Measurements from ENCODE around the gene LILRA6. TPM values are rescaled to one million over a fixed set of nuclear protein-coding genes. Genes with fewer than 3 reads are reported as not detected.
"Not testable (repeated sequence)": the region's sequence is repeated elsewhere in the genome, so short reads cannot be mapped to it uniquely, and the experiment has no call there.

LILRA6 gene
- total RNA-seq: not detected in 2 replicates

DNA sequence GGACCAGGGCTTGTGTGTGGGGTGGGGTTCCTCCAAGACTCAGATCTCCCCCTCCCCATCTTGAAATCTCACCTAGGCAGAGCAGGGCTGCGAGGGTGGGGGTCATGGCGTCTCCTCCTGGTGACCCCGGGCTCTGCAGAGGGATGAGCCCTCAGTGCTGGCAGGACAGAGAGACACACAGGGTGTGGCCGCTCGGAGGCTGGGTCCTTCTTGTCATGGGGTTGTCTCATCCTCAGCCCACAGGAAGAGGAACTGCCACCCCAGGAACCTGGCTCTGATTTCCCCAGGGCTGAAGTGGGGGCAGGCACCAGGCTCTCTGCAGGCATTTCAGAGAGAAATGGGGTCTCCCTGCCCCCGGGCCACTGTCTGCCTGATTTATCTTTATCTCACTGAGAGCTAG is at the start of gene LILRA6:
Gene LILRA6, minus strand, starts transcription at position 145 of the 400 bp plus-strand sequence.
- DNase-seq (ENCODE audit: extremely low read depth, low read depth, low spot score): not testable (repeated sequence)

- not testable (repeated sequence) for DNase-seq (ENCODE audit: extremely low read depth, low read depth, low spot score)
Measured at GRCh38 chr19:54289160-54289559, 46.6 kb upstream of the LILRA6 start.

- no peak for DNase-seq (ENCODE audit: extremely low read depth, low read depth, low spot score)
Measured at GRCh38 chr19:54287456-54287855, 44.9 kb upstream of the LILRA6 start.

- not testable (repeated sequence) for DNase-seq (ENCODE audit: extremely low read depth, low read depth, low spot score)
Measured at GRCh38 chr19:54286283-54286682, 43.7 kb upstream of the LILRA6 start.

DNA sequence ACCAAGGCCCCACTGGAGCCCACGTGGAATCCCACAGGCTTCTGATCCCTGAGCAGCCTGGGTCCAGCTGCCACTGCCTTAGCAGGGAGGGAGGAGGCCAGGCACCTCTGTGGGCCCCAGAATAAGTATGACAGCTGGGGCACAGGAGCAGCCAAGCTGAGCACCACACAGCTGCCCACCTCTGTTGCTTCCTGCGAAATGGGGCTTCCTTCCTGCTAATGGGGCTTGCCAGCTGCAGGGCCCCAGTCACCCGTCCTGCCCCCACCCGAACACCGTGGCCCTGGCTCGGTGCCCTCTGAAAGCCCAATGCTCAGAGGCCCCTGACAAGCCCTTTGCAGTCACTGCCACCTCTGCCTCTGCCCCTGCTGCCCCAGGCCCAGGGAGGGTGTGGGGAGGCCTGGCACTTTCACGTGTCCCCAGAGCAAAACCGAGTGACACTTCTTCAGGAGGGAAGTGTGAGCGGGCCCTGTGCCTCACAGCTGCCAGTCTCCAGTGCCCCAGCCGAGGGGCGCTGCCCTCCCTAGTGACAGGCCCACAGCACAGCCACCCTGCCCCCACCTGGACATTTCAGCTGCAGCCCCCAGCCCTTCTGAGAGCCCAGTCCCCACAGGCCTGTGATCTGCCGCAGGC is 43.0 kb upstream of the LILRA6 start:
- DNase-seq (ENCODE audit: extremely low read depth, low read depth, low spot score): not testable (repeated sequence)

- DNase-seq (ENCODE audit: extremely low read depth, low read depth, low spot score): no peak
Measured at GRCh38 chr19:54282686-54283470, 40.3 kb upstream of the LILRA6 start.

- DNase-seq (ENCODE audit: extremely low read depth, low read depth, low spot score): not testable (repeated sequence)
Measured at GRCh38 chr19:54281729-54282075, 39.1 kb upstream of the LILRA6 start.

DNA sequence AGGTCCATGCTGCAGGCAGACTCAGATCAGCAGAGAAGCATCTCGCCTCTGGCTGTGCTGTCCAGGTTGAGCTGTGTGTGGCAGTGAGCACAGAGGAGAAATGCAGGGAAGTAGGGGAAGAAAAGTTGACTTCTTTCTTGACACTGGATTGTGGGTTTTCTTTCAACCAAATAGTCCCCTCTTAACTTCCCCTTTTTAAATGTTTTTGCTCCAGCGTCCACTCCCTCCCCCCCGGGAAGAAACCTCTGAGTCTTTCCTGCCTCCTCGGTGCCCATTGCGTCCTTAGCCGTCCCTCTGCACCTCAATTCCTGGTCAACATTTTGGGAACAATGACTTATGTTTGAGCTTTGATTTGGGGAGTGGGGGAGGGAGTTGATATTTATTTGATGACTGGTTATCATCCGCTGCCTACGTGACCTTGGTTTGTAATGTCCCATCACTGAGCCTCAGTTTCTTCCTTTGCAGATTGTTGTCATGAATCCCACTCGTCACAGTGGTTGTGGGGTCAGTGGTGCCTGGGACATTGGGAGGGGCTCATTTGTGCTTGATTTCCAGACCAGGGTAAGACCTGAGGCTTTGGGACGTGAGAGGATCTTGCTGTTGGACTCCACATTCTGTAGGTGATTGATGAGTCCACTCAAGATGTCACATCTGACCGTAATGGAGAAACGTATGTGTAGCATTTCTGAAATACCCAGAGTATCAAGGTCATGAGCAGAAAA is 38.6 kb upstream of the LILRA6 start, which contains the start of gene LILRB2:
Gene LILRB2, minus strand, starts transcription at position 104 of the 722 bp plus-strand sequence. CDS start 614 bp downstream, outside the sequence.
- DNase-seq (ENCODE audit: extremely low read depth, low read depth, low spot score): no peak

DNA sequence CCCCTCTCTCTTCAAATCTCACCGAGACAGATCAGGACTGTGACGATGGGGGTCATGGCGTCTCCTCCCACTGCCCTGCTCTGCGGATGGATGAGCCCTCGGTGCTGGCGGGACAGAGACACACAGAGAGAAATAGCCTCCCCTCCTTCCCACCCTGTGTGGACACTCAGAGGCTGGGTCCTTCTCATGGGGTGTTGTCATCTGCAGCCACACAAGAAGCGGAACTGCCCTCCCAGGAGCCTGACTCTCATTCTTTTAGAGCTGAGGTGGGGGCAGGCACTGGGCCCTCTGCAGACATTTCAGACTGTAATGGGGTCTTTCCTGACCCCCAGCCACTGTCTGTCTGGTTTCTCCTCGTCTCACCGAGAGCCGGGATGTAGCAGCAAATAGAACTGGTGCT is 37.9 kb upstream of the LILRA6 start:
- not testable (repeated sequence) for DNase-seq (ENCODE audit: extremely low read depth, low read depth, low spot score)

GRCh38 chr19:54280025-54280424 is 37.4 kb upstream of the LILRA6 start:
- DNase-seq (ENCODE audit: extremely low read depth, low read depth, low spot score): not testable (repeated sequence)

GRCh38 chr19:54279406-54279962 is 36.9 kb upstream of the LILRA6 start:
- DNase-seq (ENCODE audit: extremely low read depth, low read depth, low spot score): no peak

DNA sequence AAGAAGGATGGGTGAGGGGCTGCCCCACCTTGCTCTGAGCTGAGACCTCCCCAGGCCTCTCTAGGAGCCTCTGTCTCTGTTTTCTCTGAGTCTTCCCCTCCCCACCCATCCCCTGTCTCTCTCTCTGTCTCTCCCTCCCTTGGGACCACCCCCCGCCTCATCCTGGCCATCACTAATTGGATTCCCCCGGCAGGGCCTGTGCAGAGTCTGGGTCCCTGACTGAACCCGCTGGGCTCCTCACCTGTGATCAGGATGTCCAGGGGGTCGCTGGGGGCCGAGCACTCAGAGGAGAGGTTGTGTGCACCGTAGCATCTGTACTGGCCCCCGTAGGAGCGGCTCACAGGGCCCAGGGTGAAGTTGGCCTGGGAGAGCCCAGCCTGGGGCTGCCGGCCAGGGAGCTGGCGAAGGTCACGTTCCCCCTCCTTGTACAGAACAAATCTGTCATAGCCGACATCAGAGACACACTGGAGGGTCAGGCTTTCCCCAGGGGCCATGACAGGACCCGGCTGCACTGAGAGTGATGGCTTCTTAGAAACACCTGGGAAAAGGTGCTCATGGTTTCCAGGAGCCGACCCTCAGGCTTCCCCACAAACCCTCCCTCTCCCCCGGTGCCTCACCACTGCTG is 36.1 kb upstream of the LILRA6 start:
- not testable (repeated sequence) for DNase-seq (ENCODE audit: extremely low read depth, low read depth, low spot score)

GRCh38 chr19:54278056-54278455 is 35.5 kb upstream of the LILRA6 start:
- DNase-seq (ENCODE audit: extremely low read depth, low read depth, low spot score): not testable (repeated sequence)

DNA sequence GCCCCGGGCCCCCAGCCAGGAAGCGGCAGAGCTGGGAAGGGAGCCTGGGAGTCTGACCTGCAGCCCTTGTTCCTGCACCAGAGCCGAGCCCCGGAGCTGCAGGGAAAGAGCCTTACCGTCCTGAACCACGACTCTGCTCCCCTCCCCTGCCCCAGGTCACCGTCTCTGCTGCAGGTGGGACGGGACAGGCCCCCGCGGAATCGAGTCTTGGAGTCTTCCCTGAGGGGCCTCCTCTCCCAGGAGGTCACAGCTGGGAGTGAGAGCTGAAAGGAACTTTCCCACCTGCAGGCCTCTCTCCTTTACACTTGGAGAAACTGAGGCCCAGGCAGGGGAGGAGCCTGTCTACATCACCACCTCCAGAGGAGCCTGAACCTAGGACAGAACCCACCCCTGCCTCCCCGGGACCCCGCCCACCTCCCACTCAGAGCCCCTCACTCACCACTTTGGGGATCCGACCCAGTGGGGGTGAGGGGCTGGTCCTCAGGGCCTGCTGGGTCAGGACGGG is 34.6 kb upstream of the LILRA6 start:
- DNase-seq (ENCODE audit: extremely low read depth, low read depth, low spot score): not testable (repeated sequence)

DNA sequence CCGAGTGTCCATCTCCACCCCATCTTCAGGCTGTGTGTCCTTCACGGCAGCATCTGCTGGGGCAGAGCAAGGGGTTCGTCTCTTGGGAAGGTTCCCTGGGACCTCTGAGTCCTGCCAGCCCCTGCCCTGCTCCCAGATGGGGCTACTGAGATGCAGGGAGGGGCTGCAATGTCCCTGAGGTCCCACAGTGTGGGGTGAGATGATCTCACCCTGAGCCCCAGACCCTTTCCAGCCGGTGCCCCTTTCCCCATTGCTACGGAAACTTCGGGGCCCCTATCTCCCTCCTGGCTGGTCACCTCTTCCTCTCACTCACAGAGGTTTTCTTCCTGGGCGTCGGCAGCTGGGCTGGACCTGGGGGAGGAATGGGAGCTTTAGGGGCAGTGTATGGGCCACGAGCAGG is 33.4 kb upstream of the LILRA6 start:
- no peak for DNase-seq (ENCODE audit: extremely low read depth, low read depth, low spot score)

- not testable (repeated sequence) for DNase-seq (ENCODE audit: extremely low read depth, low read depth, low spot score)
Measured at GRCh38 chr19:54274516-54274915, 31.9 kb upstream of the LILRA6 start.

DNA sequence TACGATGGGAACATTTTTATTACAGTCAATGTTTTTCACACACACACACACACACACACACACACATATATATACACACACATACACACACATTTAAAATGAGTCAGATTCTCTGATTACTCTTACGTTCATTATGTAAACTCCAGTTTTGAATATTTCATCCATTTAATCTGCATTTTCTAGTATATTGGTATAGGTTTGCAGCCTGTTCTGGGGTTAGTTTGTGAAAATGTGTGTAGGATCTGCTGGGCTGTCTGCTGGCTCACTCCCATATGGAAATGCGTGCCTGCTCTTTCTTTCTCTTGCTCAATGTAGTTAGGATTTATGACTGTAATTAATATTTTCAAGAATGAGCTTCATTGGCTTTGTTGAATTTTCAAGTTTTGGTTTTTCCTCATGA is 31.2 kb upstream of the LILRA6 start:
- no peak for DNase-seq (ENCODE audit: extremely low read depth, low read depth, low spot score)

- not testable (repeated sequence) for DNase-seq (ENCODE audit: extremely low read depth, low read depth, low spot score)
Measured at GRCh38 chr19:54272181-54272580, 29.6 kb upstream of the LILRA6 start.

- DNase-seq (ENCODE audit: extremely low read depth, low read depth, low spot score): not testable (repeated sequence)
Measured at GRCh38 chr19:54271587-54271986, 29.0 kb upstream of the LILRA6 start.

- DNase-seq (ENCODE audit: extremely low read depth, low read depth, low spot score): no peak
Measured at GRCh38 chr19:54271106-54271505, 28.5 kb upstream of the LILRA6 start.

Data from glomerular endothelial cell (primary cell).